GM19025 (cell line): Measurements from ENCODE around the gene ZNF536.

Experiments used
- ATAC-seq: cut with Tn5 transposase; IDR thresholded peaks from one replicate; pipeline ENCODE4 v1.9.1; 2021; ENCODE audit warnings: mild to moderate bottlenecking, low read depth, moderate library complexity; ENCODE audit not compliant: unreplicated experiment

Gene ZNF536

GRCh38 chr19:30590596-30591229, 218.5 kb downstream of the ZNF536 start:
- no peak for ATAC-seq

- no peak for ATAC-seq
Observed at GRCh38 chr19:30593356-30593755, 221.2 kb downstream of the ZNF536 start.

DNA sequence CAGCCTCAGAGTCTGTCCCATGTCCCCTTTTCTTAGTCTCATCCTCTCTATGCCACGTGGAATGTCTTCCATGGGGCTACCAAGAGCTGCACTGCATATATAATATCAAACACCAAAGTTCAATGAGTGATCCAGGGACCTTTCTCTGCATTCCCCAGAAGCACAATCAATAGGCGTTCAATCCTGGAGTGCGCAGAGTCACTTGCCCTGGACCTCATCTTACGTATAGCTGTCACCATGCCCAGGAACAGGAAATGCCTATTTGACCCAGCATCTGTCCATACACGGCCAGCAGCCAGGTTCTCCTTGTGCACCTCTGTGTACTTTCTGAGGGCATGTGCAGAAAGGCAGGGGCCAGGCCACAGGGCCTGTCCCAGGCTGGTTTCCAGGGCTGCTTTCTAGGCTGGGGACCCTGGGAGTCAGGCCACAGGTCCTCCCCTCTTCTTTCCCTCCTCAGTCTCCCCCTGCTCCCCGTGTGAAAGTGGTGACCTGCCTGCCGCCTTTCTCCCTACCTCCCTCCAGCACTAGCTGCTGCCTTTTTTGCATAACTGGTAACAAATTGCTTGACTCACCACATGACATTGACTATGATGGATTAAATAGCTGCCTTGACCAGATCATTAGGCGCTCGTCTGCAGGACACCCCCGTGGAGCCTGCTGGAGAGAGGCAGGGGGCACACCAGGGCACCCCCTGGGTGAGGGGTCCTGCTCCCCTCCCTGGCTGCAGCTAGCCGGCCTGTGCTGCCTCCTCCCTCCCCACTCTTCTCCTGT, 222.0 kb downstream of the ZNF536 start:
- ATAC-seq, result no peak

DNA sequence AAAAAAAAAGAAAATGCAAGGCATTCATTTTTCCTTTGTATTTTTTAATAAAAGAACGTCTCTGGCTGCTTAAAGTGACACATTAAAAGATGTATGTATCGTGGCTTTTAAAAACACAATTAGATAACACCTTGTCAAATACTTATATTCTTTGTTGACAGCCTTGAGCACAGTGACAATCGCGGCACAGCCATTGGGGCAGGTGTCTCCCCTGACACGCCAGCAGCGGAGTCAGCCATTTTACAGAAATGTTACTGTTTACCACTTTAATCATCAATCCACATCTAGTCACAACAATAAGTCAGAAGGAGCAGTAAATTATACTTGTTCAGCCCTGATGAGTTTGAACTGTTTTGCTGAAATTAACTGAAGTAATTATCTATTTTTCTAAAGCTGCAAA, 224.1 kb downstream of the ZNF536 start:
- no peak for ATAC-seq

- ATAC-seq, result no peak
Observed at GRCh38 chr19:30596813-30597399, 224.7 kb downstream of the ZNF536 start.

DNA sequence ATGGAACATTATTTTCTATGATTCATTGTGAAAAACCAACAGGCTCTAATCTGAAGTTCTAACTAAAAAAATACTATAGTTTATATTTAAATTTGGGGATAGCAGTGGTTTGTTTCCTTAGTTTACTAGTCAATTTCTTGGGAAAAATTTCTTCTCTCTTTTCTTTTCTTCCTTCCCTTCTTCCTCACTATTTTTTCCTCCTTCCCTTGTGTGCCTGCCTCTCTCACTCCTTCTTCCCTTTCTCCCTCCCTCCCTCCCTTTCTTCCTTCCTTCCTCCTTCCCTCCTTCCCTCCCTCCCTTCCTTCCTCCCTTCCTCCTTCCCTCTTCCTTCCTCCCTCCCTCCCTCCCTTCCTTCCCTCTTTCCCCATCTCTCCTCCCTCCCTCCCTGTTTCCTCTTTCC, 226.5 kb downstream of the ZNF536 start:
- ATAC-seq, result no peak

DNA sequence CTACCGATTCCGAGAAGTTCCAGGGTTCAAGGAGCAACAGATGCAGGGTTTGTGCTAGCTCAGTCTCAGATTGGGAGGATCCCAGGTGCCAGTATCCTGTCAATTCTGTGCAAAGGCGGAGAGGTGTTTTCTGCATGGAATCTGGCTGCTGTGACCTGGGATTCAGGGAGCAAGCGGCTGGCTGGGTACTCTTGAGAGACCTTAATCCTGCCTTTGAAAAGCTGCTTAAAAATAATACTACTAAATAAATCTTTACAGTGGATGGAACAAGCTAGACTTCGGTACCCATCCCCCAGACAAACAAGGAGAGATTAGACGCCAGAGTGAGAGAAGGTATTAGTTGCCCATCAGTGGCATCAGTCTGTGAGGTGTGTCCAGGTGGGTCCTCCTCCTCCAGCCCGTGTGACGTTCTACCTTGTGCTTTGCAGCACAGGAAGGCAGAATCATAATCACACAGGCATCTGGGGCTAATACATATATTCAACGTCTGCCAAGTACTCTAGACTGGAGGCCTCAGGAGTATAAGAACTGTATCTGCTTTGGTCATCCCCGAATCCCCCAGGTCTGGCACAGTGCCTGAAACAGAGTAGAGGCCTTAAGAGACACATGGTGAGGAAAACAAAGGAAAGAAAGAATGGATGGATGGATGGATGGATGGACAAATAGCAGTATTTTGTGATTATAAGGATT, 230.6 kb downstream of the ZNF536 start:
- no peak for ATAC-seq

GRCh38 chr19:30604657-30605056, 232.5 kb downstream of the ZNF536 start:
- no peak for ATAC-seq

DNA sequence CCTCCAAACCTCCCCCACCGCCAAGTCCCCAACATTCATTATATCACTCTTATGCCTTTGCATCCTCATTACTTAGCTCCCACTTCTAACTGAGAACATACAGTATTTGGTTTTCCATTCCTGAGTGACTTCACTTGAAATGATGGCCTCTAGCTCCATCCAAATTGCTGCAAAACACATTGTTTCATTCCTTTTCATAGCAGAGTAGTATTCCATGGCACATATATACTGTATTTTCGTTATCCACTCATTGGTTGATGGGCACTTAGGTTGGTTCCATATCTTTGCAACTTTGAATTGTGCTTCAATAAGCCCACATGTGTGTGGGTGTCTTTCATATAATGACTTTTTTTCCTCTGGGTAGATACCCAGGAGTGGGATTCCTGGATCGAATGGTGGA, 233.1 kb downstream of the ZNF536 start:
- ATAC-seq, result no peak

DNA sequence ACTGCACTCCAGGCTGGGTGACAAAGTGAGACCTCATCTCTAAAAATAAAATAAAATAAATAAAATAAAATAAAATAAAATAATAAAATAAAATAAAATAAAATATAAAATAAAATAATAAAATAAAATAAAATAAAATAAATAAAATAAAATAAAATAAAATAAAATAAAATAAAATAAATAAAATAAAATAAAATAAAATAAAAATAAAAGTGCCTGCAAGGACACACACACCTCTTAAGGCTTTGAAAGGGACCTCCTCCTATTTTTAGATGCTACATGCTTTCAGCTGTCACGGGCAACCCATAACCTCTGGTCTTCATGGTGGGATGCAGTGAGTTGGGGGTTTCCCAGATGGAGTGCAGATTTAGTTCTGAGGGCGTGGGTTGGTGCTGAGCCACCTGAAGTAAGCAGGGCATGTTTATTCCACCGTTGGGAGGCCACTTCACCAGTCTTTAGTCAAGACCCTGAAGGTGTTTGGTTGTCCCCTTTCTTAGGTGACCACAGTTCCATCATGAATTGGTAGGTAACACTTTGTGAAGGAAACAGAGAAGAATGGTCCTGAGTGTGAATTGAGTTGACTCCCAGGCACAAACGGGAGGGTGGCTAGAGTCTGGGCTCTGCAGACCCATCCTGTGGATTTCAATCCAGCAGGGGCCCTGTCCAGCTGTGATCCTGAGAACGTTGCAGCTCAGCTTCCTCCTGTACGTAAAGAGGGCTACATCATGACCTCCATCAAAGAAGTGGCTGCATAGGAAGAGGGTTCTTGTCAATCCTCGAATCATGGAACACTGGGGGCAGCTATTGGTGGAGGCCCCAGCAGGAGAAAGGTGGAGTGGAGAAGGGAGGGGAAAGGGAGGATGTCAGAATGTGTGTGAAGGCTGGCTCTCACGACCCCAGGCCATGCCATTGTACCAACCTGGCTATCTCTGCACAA, 234.2 kb downstream of the ZNF536 start:
- no peak for ATAC-seq
